Astrocyte (in vitro differentiated cells and primary cell): ENCODE data around the gene SNAP47.

ENCODE experiments used
- CTCF ChIP-seq: IDR thresholded peaks from 2 replicates; pipeline ENCODE4 v1.5.1; 2011; ENCODE audit warnings: low read depth, mild to moderate bottlenecking, inconsistent platforms, low read length, moderate library complexity; ENCODE audit not compliant: insufficient read depth
- EZH2 ChIP-seq: IDR thresholded peaks from 2 replicates; pipeline ENCODE4 v1.6.1; 2012; ENCODE audit warnings: mild to moderate bottlenecking, low read length, inconsistent platforms; ENCODE audit not compliant: insufficient read depth

GRCh38 chr1:227779685-227780084, 44.5 kb downstream of the SNAP47 start:
- TF ChIP-seq CTCF (no peak), EZH2 (no peak)
